KOPT-K1 (cell line): ENCODE results near the gene ZNF496.
A peak's percentile ranks its signal among the peaks of the same experiment; 100 is the strongest.

Experiments
- H3K27ac ChIP-seq: fragments of 200-600 bp; sonication (generic); 2 replicates; pipeline ENCODE4 v1.5.1; 2016; ENCODE audit warnings: antibody characterized with exemption, mild to moderate bottlenecking, low read depth, low read length; ENCODE audit not compliant: poor library complexity, severe bottlenecking
- H3K36me3 ChIP-seq: fragments of 200-600 bp; sonication (generic); 2 replicates; pipeline ENCODE4 v1.5.1; 2017; ENCODE audit warnings: antibody characterized with exemption, mild to moderate bottlenecking, low read length, moderate library complexity; ENCODE audit not compliant: insufficient read depth
- H3K9me3 ChIP-seq: fragments of 200-600 bp; sonication (generic); 2 replicates; pipeline ENCODE4 v1.5.1; 2017; ENCODE audit warnings: antibody characterized with exemption, low read length, mild to moderate bottlenecking; ENCODE audit not compliant: insufficient read depth, poor library complexity, severe bottlenecking

Gene ZNF496

GRCh38 chr1:247324923-247325322, 6.7 kb downstream of the ZNF496 start:
- peak overlapping the region; percentile 93 for H3K27ac ChIP-seq
- peaks cover 79% of the 10 kb centered on the region for H3K36me3 ChIP-seq
- H3K9me3 ChIP-seq = no peaks in the 10 kb centered on the region

GRCh38 chr1:247324204-247324787, 7.4 kb downstream of the ZNF496 start:
- Histone ChIP-seq H3K36me3 (peaks cover 78% of the 10 kb centered on the region), H3K27ac (peak overlapping the region; percentile 93)

DNA sequence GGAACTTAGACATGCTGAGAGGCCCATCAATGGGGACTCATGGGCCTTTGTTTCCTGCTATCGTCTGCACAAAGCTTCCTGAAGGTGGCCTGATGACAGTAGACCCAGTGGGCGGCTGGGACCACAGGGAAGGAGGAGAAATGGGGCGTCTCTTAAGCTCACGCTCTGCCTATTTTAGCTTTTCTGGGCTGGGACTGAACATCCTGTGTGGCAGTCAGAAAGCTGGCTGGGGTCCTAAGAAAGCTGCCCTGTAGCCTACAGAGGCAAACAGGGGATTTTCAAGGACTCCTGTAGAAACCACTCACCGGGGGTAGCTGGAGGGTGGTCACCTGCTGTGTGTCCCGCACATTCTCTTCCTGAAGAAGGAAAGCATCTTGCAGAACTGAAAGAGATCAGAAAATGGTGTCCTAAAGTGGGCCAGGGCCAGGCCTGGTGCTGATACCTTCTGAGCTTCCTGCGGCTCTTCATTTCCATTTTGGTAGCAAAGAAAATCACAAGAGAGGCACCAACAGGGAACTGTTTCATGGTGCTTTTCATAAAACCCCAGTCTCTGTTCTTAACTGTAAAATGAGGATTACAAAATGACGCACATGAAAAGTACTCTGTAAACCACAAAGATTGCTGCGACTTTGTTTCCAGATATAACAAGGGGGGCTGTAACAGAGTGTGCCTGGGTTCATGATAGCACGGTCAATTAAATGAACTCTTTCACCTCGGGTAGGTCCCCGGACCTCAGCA, 8.6 kb downstream of the ZNF496 start:
- peaks cover 74% of the 10 kb centered on the region for H3K36me3 ChIP-seq
- no peaks in the 10 kb centered on the region for H3K9me3 ChIP-seq
- peak overlapping the region; percentile 93 for H3K27ac ChIP-seq

More at GRCh38 chr1:247324204-247324787, 7.4 kb downstream of the ZNF496 start:
- no peaks in the 10 kb centered on the region for H3K9me3 ChIP-seq

- Histone ChIP-seq H3K9me3 (no peaks in the 10 kb centered on the region), H3K27ac (peak overlapping the region; percentile 93), H3K36me3 (peaks cover 72% of the 10 kb centered on the region)
These were observed 9.2 kb downstream of the ZNF496 start for GRCh38 chr1:247322442-247322841.

- H3K36me3 ChIP-seq = peaks cover 90% of the 10 kb centered on the region
- peak overlapping the region; percentile 38 for H3K27ac ChIP-seq
These were observed 14.0 kb downstream of the ZNF496 start for GRCh38 chr1:247317702-247318101.

GRCh38 chr1:247316590-247317197, 15.0 kb downstream of the ZNF496 start:
- H3K27ac ChIP-seq = peak overlapping the region; percentile 38
- no peaks in the 10 kb centered on the region for H3K9me3 ChIP-seq
- H3K36me3 ChIP-seq = peaks cover 91% of the 10 kb centered on the region

More at GRCh38 chr1:247317702-247318101, 14.0 kb downstream of the ZNF496 start:
- no peaks in the 10 kb centered on the region for H3K9me3 ChIP-seq

DNA sequence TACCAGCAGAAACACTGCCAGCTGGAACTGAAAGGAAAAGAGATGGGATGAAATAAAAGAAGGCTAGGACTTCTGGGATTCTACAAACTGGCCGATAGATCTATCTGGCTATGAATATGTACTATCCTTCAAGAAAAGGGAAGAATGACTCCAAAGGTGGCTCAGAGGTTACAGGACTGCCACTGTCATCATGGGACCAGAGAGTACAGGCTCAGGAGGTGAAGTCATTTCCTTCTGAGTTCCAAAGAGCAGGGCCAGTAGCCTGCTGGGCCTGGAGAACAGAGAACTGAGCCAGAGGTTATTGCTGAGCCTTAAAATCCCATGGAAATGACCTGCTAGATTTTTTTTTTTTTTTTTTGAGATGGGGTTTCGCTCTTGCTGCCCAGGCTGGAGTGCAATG, 27.6 kb downstream of the ZNF496 start:
- peaks cover 100% of the 10 kb centered on the region for H3K36me3 ChIP-seq
- H3K27ac ChIP-seq = no peak overlapping the region

DNA sequence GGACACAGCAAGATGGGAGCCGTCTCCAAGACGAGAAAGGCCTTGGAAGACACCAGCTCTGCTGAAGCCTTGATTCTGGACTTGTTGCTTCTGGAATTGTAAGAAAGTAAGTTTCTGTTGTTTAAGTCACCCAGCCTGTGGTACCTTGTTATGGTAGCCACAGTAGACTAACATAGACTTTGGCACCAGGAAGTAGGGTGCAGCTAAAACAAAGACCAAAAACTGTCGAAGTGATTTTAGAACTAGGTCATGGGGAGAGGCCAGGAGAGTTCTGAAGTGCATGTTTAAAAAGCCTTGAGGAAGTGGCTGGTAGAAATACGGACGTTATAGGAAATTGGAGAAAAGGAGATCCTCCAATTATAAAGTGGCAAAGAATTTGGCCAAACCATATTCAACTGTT, 28.5 kb downstream of the ZNF496 start:
- Histone ChIP-seq H3K9me3 (no peaks in the 10 kb centered on the region), H3K36me3 (peaks cover 100% of the 10 kb centered on the region), H3K27ac (no peak overlapping the region)

More for the DNA sequence above, 27.6 kb downstream of the ZNF496 start:
- no peaks in the 10 kb centered on the region for H3K9me3 ChIP-seq

GRCh38 chr1:247301176-247301540, 30.5 kb downstream of the ZNF496 start:
- H3K36me3 ChIP-seq = peaks cover 81% of the 10 kb centered on the region
- no peaks in the 10 kb centered on the region for H3K9me3 ChIP-seq
- H3K27ac ChIP-seq = no peak overlapping the region

DNA sequence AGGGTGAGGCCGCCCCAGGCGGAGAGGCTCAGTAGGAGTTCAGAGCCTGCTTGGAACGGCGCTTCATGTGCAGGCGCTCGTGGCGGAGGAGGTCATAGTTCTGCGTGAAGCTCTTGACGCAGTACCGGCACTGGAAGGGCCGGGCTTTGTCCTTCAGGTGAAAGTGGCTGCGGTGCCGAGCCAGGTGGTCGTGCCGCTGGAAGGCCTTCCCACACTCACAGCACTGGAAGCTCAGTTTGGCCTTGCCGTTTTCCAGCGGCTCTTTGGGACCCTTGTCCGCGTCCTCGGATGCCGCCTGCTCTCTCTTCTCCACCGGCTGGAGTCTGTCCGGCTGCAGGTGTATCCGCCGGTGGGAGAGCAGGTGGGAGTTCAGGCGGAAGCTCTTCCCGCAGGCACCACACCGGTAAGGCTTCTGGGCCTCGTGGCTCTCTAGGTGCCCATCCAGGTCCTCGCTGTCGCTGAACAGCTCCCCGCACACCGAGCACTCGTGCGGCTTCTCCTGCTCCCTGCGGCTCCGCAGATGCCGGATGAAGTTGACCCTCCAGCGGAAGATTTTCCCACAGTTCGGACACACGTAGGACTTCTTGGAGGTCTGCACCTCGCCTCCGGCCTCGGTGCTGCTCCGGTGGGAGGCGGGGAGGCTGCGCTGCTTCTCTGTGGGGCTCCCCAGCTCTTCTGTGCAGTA, 31.0 kb downstream of the ZNF496 start:
- H3K36me3 ChIP-seq = peaks cover 76% of the 10 kb centered on the region
- H3K9me3 ChIP-seq = no peaks in the 10 kb centered on the region
- no peak overlapping the region for H3K27ac ChIP-seq

DNA sequence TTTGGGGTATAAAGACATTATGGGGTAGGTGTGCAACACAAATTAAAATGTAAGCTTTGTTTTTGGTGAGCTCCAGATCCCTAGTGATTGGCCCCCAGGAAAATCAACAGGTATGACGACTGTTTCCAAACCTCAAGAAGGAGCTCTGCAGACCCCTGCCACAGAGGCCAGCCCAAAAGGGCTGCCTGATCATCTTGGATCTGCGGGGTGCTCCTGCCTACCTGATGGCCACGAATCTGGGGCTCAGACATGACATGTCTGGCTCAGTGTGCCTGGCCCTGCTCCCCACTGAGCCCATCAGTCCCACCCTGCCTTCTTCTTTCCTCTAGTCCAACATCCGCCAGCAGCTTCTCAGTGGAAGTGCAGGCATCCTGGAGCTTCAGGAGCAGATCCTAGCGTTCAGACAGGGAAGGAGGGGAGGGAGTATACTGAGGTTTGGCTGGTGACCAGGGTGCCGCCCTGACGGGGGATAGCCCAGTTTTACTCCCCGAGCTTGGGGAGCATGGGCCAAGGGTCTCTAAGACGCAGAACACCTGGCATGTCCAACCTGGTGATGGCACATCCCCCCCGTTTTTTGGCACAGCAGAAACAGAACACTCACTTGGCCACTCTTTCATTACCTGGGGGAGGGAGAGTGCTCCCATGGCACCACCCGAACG, 31.8 kb downstream of the ZNF496 start:
- peaks cover 68% of the 10 kb centered on the region for H3K36me3 ChIP-seq
- no peaks in the 10 kb centered on the region for H3K9me3 ChIP-seq
- H3K27ac ChIP-seq = no peak overlapping the region

DNA sequence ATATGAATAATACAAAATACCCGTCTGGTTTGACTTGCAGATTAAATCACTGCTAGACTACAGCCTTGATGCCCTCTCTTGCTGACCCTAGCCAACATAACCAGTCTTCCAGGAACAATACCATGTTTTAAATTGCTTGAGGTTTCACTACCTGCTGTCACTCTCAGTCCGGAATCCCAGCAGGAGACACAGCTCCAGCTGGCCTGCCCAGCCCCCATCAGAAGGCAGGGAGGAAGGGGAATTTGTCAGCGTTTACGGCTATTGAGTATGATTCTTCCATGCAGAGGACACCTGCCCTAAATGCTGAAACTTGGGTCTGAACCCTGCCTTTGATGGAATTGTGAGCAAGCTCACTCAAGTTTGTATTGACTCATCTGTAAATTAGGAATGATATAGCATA, 33.0 kb downstream of the ZNF496 start:
- Histone ChIP-seq H3K36me3 (peaks cover 56% of the 10 kb centered on the region), H3K9me3 (no peaks in the 10 kb centered on the region), H3K27ac (peak overlapping the region; percentile 62)

GRCh38 chr1:247298124-247298481, 33.6 kb downstream of the ZNF496 start:
- H3K36me3 ChIP-seq = peaks cover 50% of the 10 kb centered on the region
- H3K27ac ChIP-seq = peak overlapping the region; percentile 62
- no peaks in the 10 kb centered on the region for H3K9me3 ChIP-seq

GRCh38 chr1:247297263-247298123, 34.2 kb downstream of the ZNF496 start:
- Histone ChIP-seq H3K36me3 (peaks cover 44% of the 10 kb centered on the region), H3K9me3 (no peaks in the 10 kb centered on the region), H3K27ac (peak overlapping the region; percentile 62)
